CD14-positive monocyte (primary cell): ENCODE measurements around the gene CCDC40. TPM values are rescaled to one million over a fixed set of nuclear protein-coding genes. Genes with fewer than 3 reads are reported as not detected.

ENCODE experiments used
- DNase-seq, 3 donors: peaks; one replicate each; pipeline ENCODE4 v3.0.0-alpha.2; 2011 to 2022
- H2AFZ ChIP-seq: 2 replicates; pipeline ENCODE4 v1.6.0; 2012; ENCODE audit warnings: mild to moderate bottlenecking, low read depth, low read length, inconsistent platforms; ENCODE audit not compliant: insufficient read depth, poor library complexity, severe bottlenecking
- H3K27ac ChIP-seq, 2 donors: 1 replicate in 1 of 2; 2 replicates in 1 of 2; pipeline ENCODE4 v1.5.1; 2012 to 2013; ENCODE audit warnings: low read length in 2 of 2, control low read depth in 1 of 2, inconsistent platforms in 1 of 2, low read depth in 1 of 2, mild to moderate bottlenecking in 1 of 2
- H3K27me3 ChIP-seq, 2 donors: one replicate each; pipeline versions ENCODE4 v1.6.0 to v1.6.1; 2011 to 2013; ENCODE audit warnings: low read length in 2 of 2; ENCODE audit not compliant: control insufficient read depth in 2 of 2, insufficient read depth in 2 of 2
- H3K36me3 ChIP-seq, 2 donors: replicated peaks in 1 of 2; 1 replicate in 1 of 2; 2 replicates in 1 of 2; pipeline versions ENCODE4 v1.5.1 to v1.6.1; 2012 to 2013; ENCODE audit warnings: low read length in 2 of 2, control low read depth in 1 of 2, inconsistent platforms in 1 of 2, mild to moderate bottlenecking in 1 of 2; ENCODE audit not compliant: insufficient read depth in 2 of 2, control insufficient read depth in 1 of 2
- H3K4me1 ChIP-seq, 2 donors: 1 replicate in 1 of 2; 2 replicates in 1 of 2; pipeline versions ENCODE4 v1.5.1 to v1.6.1; 2012 to 2013; ENCODE audit warnings: low read length in 2 of 2, control low read depth in 1 of 2, inconsistent platforms in 1 of 2, mild to moderate bottlenecking in 1 of 2, moderate library complexity in 1 of 2; ENCODE audit not compliant: insufficient read depth in 2 of 2, control insufficient read depth in 1 of 2
- H3K4me2 ChIP-seq: replicated peaks from 2 replicates; pipeline ENCODE3; 2012; ENCODE audit warnings: low read length, moderate library complexity, mild to moderate bottlenecking; ENCODE audit not compliant: poor library complexity, severe bottlenecking; ENCODE audit errors: extremely low read depth
- H3K4me3 ChIP-seq, 3 experiments: fragments of 200-600 bp in 1 of 3; sonication (generic) in 1 of 3; replicated peaks in 1 of 3; 1 replicate in 2 of 3; 2 replicates in 1 of 3; pipeline ENCODE4 v1.5.1; 2011 to 2013; ENCODE audit warnings: low read length in 3 of 3, mild to moderate bottlenecking in 3 of 3, control low read depth in 2 of 3, low read depth in 2 of 3, inconsistent platforms in 1 of 3, moderate library complexity in 1 of 3
- H3K79me2 ChIP-seq: 2 replicates; pipeline ENCODE4 v1.6.0; 2012; ENCODE audit warnings: mild to moderate bottlenecking, control low read depth, inconsistent platforms, low read length, moderate library complexity; ENCODE audit not compliant: insufficient read depth
- H3K9ac ChIP-seq: 2 replicates; pipeline ENCODE4 v1.6.0; 2017; ENCODE audit warnings: low read length, mild to moderate bottlenecking; ENCODE audit not compliant: insufficient read depth, poor library complexity, severe bottlenecking
- H3K9me3 ChIP-seq, 2 donors: replicated peaks in 1 of 2; 1 replicate in 1 of 2; 2 replicates in 1 of 2; pipeline versions ENCODE4 v1.5.1 to v1.6.1; 2012 to 2013; ENCODE audit warnings: low read length in 2 of 2, control low read depth in 1 of 2; ENCODE audit not compliant: control insufficient read depth in 1 of 2, insufficient read depth in 1 of 2
- H4K20me1 ChIP-seq: 2 replicates; pipeline ENCODE4 v1.6.0; 2012; ENCODE audit warnings: mild to moderate bottlenecking, low read length, control low read depth, moderate library complexity; ENCODE audit not compliant: insufficient read depth
- H3K27ac Mint-ChIP-seq, 7 donors: one replicate each; pipeline ENCODE4 v1.8.0; 2020; ENCODE audit warnings: mild to moderate bottlenecking in 7 of 7, mixed read lengths in 7 of 7, moderate library complexity in 6 of 7, inconsistent platforms in 2 of 7
- H3K27me3 Mint-ChIP-seq, 3 donors: one replicate each; pipeline ENCODE4 v1.8.0; 2021 to 2022; ENCODE audit warnings: low read depth in 3 of 3, mild to moderate bottlenecking in 3 of 3, mixed read lengths in 3 of 3, moderate library complexity in 3 of 3, inconsistent platforms in 1 of 3
- H3K36me3 Mint-ChIP-seq, 2 donors: one replicate each; pipeline ENCODE4 v1.8.0; 2020; ENCODE audit warnings: mixed read lengths in 2 of 2, inconsistent platforms in 1 of 2, mild to moderate bottlenecking in 1 of 2
- H3K4me1 Mint-ChIP-seq: one replicate; pipeline ENCODE4 v1.8.0; 2020; ENCODE audit warnings: mild to moderate bottlenecking, mixed read lengths
- H3K4me3 Mint-ChIP-seq, 2 donors: one replicate each; pipeline ENCODE4 v1.8.0; 2020; ENCODE audit warnings: mild to moderate bottlenecking in 2 of 2, mixed read lengths in 2 of 2, moderate library complexity in 1 of 2
- H3K9me3 Mint-ChIP-seq, 7 donors: one replicate each; pipeline ENCODE4 v1.8.0; 2020 to 2022; ENCODE audit warnings: mixed read lengths in 7 of 7, mild to moderate bottlenecking in 6 of 7, moderate library complexity in 6 of 7, inconsistent platforms in 2 of 7
- WGBS: methylation state at CpG from one replicate; pipeline ENCODE4 v1.1.5; 2013; ENCODE audit warnings: missing lambda C conversion rate; ENCODE audit not compliant: insufficient coverage; 5-methylcytosine and 5-hydroxymethylcytosine counted together
- intact Hi-C, 2 donors: fragments of 100-400 bp; cut with micrococcal nuclease; formaldehyde crosslinking; loops; one replicate each; pipeline versions ENCODE4 v1.15.0 to v1.15.1; 2023
- polyA plus RNA-seq, 3 donors: library from polyadenylated mRNA; depleted of rRNA in 1 of 3; unstranded in 2 of 3; stranded (reverse) in 1 of 3; fragments of 300-500 nt in 2 of 3; fragments of >200 nt in 1 of 3; fragmentation: Illumina TruSeq in 2 of 3; gene quantifications; 1 replicate in 2 of 3; 2 replicates in 1 of 3; pipeline ENCODE4 v1.2.3, GENCODE V29; 2012 to 2021
- TF ChIP-seq, protein P1 (sequence below): fragments of 200-600 bp; IDR thresholded peaks from one replicate; pipeline ENCODE4 v1.8.0; 2022; ENCODE audit warnings: antibody characterized with exemption, mild to moderate bottlenecking

CCDC40 gene
- polyA plus RNA-seq, 3 donors: 0.21 to 0.27 TPM; not detected in 1

DNA sequence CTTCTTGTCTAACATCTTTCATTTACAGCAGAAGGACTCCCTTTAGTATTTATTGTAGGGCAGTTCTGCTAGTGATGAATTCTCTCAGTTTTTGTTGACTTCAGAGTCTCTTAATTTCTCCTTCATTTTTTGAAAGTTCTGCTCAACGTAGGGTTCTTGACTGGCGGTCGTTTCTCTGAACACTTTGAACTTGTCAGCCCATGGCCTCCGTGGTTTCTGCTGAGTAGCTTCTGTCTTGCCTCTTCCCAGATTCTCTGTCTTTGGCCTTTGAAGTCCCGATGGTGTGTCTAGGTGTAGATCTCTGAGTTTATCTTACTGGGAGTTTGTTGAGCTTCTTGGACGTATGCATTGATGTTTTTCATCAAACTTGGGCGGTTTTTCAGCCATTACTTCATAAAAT lies 78.3 kb downstream of the CCDC40 start:
- no peak overlapping the region for H3K4me3 Mint-ChIP-seq
- H3K4me2 ChIP-seq: no peak overlapping the region

DNA sequence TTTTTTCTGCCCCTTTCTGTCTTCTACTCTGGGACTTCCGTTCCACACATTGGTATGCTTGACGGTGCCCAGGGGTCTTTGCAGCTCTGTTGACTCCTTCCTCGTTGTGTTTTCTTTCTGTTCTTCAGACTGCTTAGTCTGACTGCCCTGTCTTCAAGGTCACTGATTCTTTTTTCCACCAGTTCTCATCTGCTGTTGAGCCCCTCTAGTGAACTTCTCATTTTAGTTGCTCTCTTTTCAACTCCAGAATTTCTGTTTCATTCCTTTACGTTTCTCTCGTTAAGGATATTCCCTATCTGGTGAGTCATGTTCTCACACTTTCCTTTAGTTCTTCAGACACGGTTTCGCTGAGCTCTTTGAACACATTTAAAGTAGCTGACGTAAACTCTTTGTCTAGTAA lies 78.7 kb downstream of the CCDC40 start:
- WGBS: 98% methylated on average over 6 of the region's 8 CpGs
- H3K36me3 ChIP-seq: peaks cover 48 to 58% of the 10 kb centered on the region in 2 donors
- Mint-ChIP-seq H3K27ac (no peak overlapping the region), H3K27me3 (peaks cover 0 to 2% (median 0%) of the 10 kb centered on the region in 3 donors), H3K36me3 (peaks cover 54 to 96% of the 10 kb centered on the region in 2 donors), H3K4me1 (no peaks in the 10 kb centered on the region), H3K4me3 (no peak overlapping the region), H3K9me3 (peaks cover 0 to 2% (median 0%) of the 10 kb centered on the region in 7 donors)
- DNase-seq: no peak
- H3K27ac ChIP-seq: no peak overlapping the region
- no peaks in the 10 kb centered on the region for H4K20me1 ChIP-seq
- no peak overlapping the region for H2AFZ ChIP-seq
- H3K9ac ChIP-seq: no peak overlapping the region
- intact Hi-C loops: no loop called here
- no peaks in the 10 kb centered on the region for H3K27me3 ChIP-seq
- TF ChIP-seq, protein P1, sequence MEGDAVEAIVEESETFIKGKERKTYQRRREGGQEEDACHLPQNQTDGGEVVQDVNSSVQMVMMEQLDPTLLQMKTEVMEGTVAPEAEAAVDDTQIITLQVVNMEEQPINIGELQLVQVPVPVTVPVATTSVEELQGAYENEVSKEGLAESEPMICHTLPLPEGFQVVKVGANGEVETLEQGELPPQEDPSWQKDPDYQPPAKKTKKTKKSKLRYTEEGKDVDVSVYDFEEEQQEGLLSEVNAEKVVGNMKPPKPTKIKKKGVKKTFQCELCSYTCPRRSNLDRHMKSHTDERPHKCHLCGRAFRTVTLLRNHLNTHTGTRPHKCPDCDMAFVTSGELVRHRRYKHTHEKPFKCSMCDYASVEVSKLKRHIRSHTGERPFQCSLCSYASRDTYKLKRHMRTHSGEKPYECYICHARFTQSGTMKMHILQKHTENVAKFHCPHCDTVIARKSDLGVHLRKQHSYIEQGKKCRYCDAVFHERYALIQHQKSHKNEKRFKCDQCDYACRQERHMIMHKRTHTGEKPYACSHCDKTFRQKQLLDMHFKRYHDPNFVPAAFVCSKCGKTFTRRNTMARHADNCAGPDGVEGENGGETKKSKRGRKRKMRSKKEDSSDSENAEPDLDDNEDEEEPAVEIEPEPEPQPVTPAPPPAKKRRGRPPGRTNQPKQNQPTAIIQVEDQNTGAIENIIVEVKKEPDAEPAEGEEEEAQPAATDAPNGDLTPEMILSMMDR: no peak
- H3K79me2 ChIP-seq: no peaks in the 10 kb centered on the region
- no peaks in the 10 kb centered on the region for H3K4me1 ChIP-seq
- H3K9me3 ChIP-seq: no peaks in the 10 kb centered on the region
- no peak overlapping the region for H3K4me2 ChIP-seq
- H3K4me3 ChIP-seq: no peak overlapping the region

More for the DNA sequence above, 78.3 kb downstream of the CCDC40 start:
- H3K27me3 ChIP-seq: no peaks in the 10 kb centered on the region
- no peak overlapping the region for H3K27ac ChIP-seq
- H3K9me3 Mint-ChIP-seq: peaks cover 0 to 2% (median 0%) of the 10 kb centered on the region in 7 donors
- no peak overlapping the region for H3K9ac ChIP-seq
- H3K79me2 ChIP-seq: no peaks in the 10 kb centered on the region
- H2AFZ ChIP-seq: no peak overlapping the region
- H3K4me3 ChIP-seq: no peak overlapping the region
- H3K27me3 Mint-ChIP-seq: peaks cover 0 to 2% (median 0%) of the 10 kb centered on the region in 3 donors
- H3K27ac Mint-ChIP-seq: no peak overlapping the region
- H3K4me1 Mint-ChIP-seq: no peaks in the 10 kb centered on the region
- TF ChIP-seq, protein P1: no peak
- no peaks in the 10 kb centered on the region for H3K9me3 ChIP-seq
- peaks cover 50 to 62% of the 10 kb centered on the region in 2 donors for H3K36me3 ChIP-seq
- DNase-seq: no peak
- no peaks in the 10 kb centered on the region for H3K4me1 ChIP-seq
- intact Hi-C loops: no loop called here
- WGBS: 96% methylated on average over 4 of the region's 7 CpGs
- H4K20me1 ChIP-seq: no peaks in the 10 kb centered on the region
- peaks cover 53 to 96% of the 10 kb centered on the region in 2 donors for H3K36me3 Mint-ChIP-seq
